SKM-1 (cell line): ENCODE data around the gene DNAH6.
"Not testable (repeated sequence)": the region's sequence is repeated elsewhere in the genome, so short reads cannot be mapped to it uniquely, and the experiment has no call there.

ENCODE experiments used
- DNase-seq: peaks from one replicate; lab custom pipeline; 2025; ENCODE audit not compliant: unreplicated experiment; lab: John Stamatoyannopoulos, UW

Gene DNAH6

DNA sequence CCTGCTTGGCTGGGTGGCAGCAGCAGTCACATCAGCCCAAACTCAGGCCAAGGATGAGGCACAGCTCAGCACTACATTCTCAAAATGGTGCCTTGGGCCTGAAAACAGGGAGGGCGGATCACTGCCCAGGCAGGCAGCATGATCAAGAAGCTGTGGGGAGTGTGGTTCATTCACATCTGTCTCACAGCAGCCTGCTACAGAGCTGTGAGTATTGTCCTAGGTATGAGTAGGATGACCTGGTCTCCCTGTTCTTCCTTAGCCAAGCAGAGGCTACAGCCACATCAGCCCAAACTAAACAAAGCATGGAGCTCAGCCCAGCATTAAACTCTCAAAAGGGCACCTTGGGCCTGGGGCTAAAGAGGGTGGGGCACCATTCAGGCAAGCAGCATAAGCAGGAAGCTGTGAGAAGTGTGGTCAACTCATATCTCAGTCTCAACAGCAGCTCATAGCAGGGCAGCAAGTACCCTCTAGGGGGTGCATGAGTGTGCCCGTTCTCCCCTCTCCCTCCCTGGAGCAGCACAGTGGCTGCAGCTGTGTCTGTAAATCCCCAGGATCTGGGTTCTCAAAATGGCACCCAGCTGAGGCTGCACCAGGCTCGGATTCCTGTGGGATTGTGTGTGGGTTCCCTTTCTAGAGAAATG, 225.0 kb downstream of the DNAH6 start:
- peak; percentile 64 for DNase-seq

DNA sequence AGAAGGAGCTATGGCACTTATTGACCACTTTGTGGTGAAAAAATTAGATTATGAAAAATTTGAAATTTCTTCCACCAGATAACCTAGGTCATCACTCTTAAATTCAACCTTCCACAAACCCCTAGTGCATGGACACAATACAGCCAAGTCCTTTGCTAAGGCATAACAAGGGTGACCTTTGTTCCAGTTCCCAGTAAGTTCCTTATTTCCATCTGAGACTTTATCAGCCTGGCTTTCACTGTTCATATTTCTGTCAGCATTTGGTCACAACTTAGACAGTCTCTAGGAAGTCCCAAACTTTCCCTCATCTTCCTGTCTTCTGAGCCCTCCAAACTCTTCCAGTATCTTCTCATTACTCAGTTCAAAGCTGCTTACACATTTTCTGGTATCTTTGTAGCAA, 232.0 kb downstream of the DNAH6 start:
- DNase-seq = no peak

DNA sequence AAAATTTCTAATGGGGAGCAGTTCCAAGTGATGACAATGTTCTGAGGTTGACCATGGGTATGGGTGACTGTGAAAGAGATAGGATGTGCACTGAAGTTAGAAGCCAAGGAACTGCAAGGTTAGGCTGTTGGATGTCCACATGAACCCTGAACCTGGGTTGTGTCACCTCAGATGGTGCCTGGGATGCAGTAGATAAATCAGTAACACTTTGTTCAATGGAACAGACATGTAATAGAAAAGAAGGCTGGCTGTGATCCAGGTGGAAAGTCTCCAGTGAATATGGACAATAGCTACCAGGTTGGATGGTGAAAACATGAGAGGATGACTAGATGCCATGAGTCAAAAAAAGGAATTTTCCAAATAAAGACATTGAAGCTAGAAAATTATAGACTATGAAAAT, 233.1 kb downstream of the DNAH6 start:
- no peak for DNase-seq

DNA sequence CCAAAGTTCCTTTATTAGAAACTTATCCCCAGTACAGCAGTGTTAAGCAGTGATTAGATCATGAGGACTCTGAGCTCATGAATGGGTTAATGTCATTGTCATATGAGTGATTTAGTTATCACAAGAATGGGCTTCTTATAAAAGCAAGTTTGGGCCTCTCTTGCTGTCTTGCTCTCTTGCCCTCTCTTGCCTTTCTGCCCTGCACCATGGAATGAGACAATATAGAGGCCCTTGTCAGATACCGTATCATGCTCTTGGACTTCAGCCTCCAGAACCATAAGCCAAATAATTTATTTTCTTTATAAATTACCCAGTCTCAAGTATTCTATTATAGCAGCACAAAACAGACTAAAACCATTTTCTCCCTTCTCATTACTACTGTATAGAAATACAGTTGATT, 238.8 kb downstream of the DNAH6 start:
- DNase-seq = no peak

DNA sequence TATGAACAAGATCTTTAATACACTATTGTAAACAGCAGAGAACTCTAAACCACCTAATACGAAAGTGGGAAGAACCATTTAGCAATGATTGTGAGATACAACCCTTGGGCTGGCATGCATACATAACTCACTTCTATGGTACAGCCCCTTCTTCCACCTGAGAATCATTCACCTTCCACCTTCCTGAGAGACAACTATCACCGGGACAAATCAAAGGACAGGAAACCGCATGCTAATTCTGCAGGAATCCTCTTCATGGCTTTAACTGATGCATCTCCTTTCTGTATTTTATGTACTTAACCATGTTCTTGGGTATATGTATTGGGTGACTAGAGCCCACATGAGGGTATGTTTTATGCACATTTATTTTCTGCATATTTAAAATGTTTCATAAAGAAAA, 241.3 kb downstream of the DNAH6 start:
- no peak for DNase-seq

DNA sequence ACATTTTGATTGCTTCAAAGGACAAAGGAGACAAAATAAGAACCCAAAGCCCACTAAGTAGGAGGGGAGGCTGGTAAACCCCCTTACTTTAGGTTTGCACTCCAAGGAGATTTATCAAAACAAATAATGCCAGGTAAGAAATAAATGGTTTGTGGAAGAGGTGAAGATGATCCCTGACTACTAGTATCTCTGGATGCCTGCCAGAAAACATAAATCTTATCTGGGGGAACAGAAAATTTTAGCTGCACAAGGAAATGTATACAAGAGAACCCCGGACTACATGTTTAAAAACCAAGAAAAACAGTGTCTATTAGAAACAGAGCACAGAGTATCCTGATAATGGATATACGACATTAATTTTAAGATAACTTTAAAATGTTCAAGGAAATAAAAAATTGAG, 250.5 kb downstream of the DNAH6 start:
- DNase-seq = no peak

DNA sequence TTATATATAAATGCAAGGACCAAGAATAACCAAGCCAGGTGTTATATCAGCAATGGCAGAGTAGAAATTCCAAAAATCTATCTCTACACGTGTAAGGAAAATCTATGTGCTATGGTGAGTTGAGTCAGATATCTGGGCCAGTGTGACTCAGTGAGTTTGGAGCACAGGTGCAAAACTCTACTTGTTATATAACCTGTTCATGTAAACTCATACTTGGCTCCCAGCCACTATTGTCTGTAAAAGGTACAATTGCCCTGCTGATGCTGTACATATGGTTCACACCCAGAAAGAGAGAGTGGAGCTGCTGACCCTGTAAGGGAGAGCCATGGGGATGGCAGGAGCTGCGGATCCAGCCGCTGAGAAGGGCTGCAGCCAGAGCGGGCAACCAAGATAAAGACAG, 252.5 kb downstream of the DNAH6 start:
- no peak for DNase-seq

DNA sequence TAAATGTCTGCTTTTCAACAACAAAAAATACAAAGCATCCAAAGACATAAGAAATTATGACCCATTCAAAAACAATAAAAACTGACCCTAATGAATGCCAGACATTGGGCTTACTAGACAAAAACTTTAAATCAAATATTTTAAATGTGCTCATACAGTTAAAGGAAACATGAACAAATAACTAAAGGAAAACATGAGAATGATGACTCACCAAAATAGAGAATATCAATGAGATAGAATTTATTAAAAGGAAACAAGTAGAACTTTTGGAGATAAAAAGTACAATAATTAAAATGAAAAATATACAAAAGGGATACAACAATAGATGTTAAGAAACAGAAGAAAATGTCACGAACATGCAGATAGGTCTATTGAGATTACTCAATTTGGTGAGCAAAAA, 254.0 kb downstream of the DNAH6 start:
- no peak for DNase-seq

DNA sequence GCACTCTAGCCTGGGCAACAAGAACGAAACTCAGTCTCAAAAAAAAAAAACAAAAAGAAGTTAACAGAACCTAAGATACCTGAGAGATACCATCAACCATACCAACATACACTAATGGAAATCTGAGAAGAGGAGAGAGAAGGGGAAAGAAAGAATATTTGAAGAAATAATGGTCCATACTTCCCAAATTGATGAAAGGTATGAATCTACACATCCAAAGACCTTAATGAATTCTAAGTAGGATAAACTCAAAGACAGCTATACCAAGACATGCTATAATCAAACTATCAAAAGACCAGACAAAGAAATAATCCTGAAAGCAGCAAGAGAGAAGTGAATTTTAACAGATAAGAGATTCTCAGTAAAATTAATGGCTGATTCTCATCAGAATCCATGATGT, 255.0 kb downstream of the DNAH6 start:
- DNase-seq = no peak

DNA sequence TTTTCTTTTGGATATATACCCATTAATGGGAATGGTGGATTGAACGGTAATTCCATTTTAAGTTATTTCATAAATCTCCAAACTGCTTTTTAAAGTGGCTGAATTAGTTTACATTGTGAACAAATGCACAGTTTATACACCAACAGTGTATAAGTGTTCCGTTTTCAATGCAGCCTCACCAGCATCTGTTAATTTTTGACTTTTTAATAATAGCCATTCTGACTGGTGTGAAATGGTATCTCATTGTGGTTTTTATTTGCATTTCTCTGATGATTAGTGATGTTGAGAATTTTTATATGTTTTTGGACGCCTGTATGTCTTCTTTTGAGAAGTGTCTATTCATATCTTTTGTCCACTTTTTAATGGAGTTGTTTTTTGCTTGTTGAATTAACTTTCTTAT, 257.3 kb downstream of the DNAH6 start:
- not testable (repeated sequence) for DNase-seq

DNA sequence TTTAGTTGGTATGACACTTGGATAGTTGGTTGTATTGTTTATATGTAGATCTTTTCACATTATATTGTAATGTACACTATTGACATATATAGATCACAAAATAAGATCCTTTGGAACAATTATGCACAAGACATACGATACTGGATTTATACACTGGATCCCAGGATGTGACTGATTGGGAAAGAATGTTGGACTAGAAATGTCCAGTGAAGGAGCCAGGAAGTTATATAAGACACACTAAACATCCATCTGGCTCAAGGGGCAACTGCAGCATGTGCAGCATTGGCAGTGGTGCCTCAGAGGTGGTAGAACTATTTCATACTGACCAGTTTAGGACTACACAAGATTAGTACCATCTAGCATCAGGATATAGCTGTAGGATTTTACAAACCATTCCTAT, 259.7 kb downstream of the DNAH6 start:
- no peak for DNase-seq

DNA sequence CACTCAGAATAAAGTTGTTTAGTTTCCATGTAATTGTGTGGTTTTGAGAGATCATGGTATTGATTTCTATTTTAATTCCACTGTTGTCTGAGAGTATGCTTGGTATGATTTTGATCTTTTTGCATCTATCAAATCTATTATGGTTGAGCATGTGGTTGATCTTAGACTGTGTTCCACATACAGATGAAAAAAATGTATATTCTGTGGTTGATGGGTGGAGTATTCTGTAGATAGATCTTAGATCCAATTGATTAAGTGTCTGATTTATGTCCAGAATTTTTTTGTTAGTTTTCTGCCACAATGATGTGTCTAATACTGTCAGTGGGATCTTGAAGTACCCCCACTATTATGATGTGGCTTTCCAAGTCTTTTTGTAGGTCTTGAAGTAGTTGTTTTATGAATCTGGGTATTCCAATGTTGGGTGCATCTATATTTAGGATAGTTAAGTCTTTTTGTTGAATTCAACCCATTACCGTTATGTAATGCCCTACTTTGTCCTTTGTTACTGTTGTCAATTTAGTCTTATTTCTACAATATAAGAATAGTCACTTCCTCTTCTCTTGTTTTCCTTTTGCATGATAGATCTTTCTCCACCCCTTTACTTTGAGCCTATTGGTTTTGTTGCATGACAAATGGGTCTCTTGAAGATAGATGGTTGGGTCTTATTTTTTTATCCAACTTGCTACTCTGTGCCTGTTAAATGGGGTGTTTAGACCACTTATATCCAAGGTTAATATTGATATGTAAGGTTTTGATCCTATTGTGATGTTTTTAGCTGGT, 262.8 kb downstream of the DNAH6 start:
- no peak for DNase-seq

DNA sequence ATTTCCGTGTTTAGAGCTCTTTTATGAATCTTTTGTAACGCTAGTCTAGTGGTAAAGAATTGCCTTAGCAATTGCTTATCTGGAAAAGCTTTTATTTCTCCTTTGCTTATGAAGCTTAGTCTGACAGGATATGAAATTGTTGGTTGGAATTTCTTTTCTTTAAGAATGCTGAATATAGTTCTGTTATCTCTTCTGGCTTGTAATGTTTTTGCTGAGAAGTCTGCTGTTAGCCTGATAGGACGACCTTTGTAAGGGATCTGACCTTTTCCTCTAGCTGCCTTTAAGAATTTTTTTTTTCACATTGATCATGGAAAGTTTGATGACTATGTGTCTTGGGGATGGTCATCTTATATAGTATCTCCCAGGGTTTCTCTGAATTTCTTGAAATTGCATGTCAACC, 263.5 kb downstream of the DNAH6 start:
- no peak for DNase-seq

DNA sequence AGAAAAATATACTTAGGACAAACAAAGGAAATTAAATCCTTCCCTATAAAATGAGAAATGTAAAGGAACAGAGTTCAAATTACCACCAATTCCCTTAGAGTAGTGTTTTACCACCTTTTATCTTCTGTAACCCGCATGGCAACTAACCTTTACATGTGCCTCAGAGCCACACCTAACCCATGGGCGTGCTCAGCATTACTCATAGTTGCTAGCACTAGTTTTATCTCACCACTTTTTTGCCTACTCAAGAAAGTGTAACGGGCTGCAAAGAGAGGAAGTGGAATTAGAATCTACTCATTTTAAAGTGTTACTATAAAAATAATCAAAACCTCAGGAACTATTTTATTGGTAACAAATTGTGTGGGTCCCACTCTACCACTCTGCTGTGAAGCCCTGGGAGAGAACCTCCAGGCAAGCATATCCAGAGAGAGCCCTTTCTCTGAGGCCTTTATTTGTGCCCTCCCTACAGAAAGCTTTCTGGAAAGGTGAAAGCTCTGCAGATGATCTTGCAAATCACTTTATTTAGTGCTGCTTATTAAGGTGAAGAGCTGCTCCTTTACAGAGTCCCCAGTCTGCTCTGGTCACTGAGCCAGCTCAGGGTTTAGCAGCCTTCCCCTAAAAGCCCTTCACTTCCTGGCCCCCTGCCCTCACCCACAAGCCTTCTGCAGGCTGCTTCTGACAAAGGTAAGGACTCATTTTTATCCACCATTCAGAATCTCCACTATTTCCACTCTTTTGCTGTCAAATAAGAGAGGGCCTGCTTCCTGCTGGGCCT, 265.8 kb downstream of the DNAH6 start:
- DNase-seq = no peak

DNA sequence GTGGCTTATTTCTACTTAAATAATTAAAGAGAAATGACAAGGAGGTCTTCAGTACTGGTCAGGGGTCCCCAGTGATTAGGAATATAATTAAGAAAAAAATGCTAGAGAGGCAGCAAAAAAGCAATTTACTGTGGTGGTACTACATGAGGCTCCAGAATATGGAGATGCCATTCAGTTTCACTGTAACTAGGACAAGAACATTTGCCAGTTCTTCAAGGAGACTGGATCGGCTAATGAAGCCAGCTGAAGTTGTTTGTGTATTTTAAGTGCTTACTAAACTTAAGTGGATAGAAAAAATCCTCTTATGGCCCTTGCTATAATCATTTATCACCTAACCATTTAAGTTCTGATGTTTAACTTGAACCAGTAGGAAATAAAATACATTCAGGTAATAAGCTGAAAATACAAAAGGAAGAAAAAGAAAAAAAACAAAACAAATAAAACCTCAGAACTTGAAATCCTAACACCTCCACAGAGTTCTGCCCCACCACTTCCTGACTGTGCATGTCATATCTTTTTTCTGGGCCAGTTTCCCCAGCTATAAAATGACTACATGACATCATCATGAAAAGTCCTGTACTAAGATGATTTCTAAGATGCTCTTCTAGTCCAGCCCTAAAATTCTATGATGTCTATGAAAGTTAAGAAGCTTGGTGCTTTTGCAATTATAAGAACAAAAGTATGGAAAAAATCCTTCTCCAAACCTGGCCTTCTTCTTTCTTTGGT, 266.6 kb downstream of the DNAH6 start:
- no peak for DNase-seq

DNA sequence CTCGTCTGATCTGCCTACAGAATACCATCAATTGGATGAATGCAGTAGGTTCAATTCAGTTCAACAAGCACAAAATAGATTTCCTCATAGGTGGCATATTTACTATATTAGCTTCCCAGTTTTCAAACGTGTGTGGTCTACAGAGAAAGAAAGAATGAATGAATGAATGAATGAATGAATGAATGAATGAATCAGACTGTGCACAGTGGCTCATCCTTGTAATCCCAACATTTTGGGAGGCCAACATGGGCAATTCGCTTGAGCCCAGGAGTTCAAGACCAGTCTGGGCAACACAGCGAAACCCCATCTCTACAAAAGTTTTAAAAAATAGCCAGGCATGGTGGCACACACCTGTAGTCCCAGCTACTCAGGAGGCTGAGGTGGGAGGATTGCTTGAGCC, 269.7 kb downstream of the DNAH6 start:
- DNase-seq = no peak

DNA sequence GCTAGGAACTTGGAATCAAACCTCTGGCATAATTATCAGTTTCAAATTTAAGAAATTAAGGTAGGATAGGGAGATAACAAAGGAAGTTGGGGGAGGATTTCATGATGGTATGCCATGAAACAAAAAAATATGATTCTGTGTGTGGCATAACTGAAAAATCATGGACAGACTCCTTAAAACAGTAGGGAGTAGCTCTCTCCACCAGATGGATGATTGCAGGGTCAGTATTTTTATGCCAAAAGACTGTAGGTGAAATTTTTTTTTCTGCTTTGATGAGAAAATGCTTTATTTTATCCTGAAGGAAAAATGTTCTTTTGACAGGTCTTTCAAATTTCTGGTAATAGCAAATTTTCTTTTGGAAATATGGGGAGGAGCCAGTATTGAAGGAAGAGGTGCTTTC, 270.3 kb downstream of the DNAH6 start:
- no peak for DNase-seq

DNA sequence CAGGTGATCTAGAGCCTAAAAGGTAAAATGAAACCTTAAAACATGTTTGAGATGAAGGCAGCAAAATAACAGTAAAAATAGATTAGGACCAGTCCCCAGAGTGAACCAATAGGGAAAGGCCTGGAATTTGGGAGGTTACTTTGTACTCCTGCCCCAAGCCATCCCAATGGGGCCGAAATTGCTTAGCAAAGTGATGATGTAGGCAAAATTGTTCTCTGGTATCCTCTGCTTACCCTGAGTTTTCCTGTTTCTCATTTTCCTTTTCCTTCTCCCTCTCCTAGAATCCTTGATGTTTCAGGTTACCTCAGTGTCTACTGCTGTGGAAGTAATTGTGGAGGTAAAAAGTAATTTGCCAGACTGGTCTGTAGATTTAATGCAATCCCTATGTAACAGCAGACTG, 271.7 kb downstream of the DNAH6 start:
- DNase-seq = no peak

DNA sequence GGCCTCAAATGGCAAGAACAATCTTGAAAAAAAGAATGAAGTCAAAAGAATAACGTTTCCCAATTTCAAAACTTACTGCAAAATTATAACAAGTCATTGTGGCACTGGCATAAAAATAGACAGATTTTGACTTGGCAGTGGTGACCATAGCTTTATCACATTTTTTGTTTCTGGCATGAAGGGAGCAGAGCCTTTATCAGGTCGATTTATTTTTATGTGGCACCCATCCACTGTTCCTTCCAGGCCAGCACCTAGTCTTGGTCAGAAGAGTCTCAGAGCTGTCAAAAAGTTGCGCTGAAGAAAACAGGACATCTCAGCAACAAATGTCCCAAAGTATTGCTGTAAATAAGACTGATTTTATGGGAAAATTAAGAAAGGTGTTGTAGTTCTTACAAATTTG, 272.2 kb downstream of the DNAH6 start:
- DNase-seq = no peak

DNA sequence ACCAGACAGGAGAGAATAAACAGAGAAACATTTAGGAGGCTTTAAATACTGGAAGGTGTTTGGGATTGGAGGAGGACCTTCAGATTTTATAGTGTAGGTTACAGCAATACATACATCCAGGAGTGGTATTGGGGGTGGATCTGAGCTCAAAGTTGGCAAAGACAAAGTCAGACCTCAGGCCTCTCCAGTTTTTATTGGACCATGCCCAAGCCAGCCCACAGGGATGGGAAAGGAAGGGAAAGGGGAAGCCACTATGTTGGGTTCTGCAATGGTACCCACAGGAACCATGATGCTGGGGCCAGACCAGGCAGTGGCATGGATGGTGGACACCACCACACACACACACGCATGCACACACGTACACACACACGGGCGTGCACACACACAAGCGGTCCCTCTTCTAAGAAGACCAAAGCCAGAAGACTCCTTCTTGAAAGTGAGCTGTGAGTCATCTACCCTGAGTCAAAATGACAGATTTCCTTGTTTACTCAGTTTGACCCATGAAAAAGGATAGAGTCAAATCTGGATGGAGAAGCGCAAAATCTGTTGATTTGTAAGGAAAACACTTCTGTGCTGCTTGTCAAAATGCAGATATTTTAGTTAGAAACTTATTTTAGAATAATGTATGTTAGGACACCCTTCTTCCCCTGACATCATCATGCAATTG, 276.7 kb downstream of the DNAH6 start:
- DNase-seq = no peak

DNA sequence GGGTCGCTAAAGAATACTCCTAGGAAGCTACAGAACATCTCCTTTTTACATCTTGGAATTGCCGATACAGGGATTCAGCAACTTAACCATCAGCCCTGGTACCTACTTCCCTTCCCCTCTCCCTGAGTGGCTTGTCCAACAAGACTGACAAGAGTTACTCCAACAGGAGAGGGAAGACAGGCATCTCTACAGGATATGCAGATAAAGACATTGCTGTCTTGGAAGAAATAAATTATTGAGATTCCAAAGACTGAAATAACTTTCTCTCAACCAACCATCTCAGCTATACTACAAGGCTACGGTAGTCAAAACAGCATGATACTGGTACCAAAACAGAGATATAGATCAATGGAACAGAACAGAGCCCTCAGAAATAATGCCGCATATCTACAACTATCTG, 277.3 kb downstream of the DNAH6 start:
- no peak for DNase-seq
